Activated B cell treated with CpG ODN at 0.5 μM for 24 hours (primary cell): ENCODE results near the gene MAT2A. TPM values are rescaled to one million over a fixed set of nuclear protein-coding genes. Genes with fewer than 3 reads are reported as not detected.
A peak's percentile ranks its signal among the peaks of the same experiment; 100 is the strongest.
"Not testable (repeated sequence)": the region's sequence is repeated elsewhere in the genome, so short reads cannot be mapped to it uniquely, and the experiment has no call there.

Experiments used
- ATAC-seq: fragments of 200-7000 bp; cut with Tn5 transposase; one replicate; pipeline ENCODE4 v1.10.0; 2021; ENCODE audit warnings: low read depth, mild to moderate bottlenecking, moderate library complexity
- CTCF ChIA-PET: fragments of 350-600 bp; sonication (Branson Sonifier 250); formaldehyde crosslinking; loops from one replicate; lab custom pipeline; 2021; ENCODE audit warnings: antibody characterized with exemption; lab: Charles Lee
- POLR2A ChIA-PET: fragments of 350-600 bp; sonication (Branson Sonifier 250); formaldehyde crosslinking; loops from one replicate; lab custom pipeline; 2021; ENCODE audit warnings: antibody characterized with exemption; lab: Charles Lee
- DNase-seq: peaks from one replicate; pipeline ENCODE4 v3.0.0; 2022
- H3K27ac Mint-ChIP-seq: one replicate; pipeline ENCODE4 v1.8.0; 2020; ENCODE audit warnings: mixed read lengths
- H3K27me3 Mint-ChIP-seq: one replicate; pipeline ENCODE4 v1.8.0; 2021; ENCODE audit warnings: mixed read lengths
- H3K36me3 Mint-ChIP-seq: one replicate; pipeline ENCODE4 v1.8.0; 2021; ENCODE audit warnings: low read depth, mixed read lengths
- H3K4me1 Mint-ChIP-seq: one replicate; pipeline ENCODE4 v1.8.0; 2021; ENCODE audit warnings: mixed read lengths
- H3K4me3 Mint-ChIP-seq: one replicate; pipeline ENCODE4 v1.8.0; 2020; ENCODE audit warnings: mild to moderate bottlenecking, mixed read lengths
- H3K9me3 Mint-ChIP-seq: one replicate; pipeline ENCODE4 v1.8.0; 2020; ENCODE audit warnings: mixed read lengths
- CTCF ChIP-seq: fragments of 200-600 bp; IDR thresholded peaks from one replicate; pipeline ENCODE4 v1.8.0; 2022; ENCODE audit warnings: antibody characterized with exemption, mild to moderate bottlenecking
- intact Hi-C: fragments of 100-400 bp; cut with micrococcal nuclease; formaldehyde crosslinking; loops from one replicate; pipeline ENCODE4 v1.15.1; 2024
- total RNA-seq: library from RNA; stranded (reverse); gene quantifications from 2 replicates; pipeline ENCODE4 v1.2.3, GENCODE V29; 2022

The MAT2A gene
- total RNA-seq, 1 donor from 2014 or later: 265 TPM

DNA sequence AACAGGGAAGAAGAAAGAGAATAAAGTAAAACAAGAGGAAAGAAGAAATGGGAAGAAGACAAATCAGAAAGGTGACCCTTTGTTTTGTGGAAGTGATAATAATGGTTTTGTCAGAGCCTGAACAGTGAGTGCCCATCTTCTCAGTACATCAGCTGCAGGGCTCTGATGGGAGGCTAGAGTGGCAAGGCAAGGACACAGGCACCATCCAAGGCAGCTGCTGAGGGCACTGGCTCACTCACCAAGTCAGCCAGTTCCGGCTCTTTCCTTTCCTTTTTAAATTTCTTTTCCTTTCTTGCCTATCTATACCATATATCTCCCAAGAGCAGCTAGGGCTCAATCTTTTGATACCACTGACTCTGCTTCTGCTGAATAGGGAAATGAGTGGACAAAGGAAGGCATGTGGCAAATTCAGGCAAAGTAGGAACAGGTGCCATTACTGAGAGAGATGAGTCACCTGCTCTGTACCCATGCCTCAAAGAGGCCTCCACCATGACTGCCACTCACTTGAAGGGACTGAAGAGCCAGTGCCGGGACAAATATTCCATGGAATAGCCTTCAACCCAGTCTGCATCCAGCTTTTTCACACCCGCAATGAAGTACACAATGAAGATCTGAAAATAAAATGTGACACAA lies 16.1 kb downstream of the MAT2A start:
- Mint-ChIP-seq H3K36me3 (peaks cover 87% of the 10 kb centered on the region), H3K9me3 (no peaks in the 10 kb centered on the region), H3K27me3 (no peaks in the 10 kb centered on the region), H3K4me3 (no peak overlapping the region), H3K4me1 (peaks cover 13% of the 10 kb centered on the region), H3K27ac (no peak overlapping the region)
- POLR2A ChIA-PET: interaction anchor here (0.8 to 8.2 kb wide), 2 partner anchors 14 to 227 kb away, joined by 3 to 84 read pairs; partner anchors contain the start of genes MAT2A and TGOLN2
- ATAC-seq (no peak), DNase-seq (no peak)
- intact Hi-C loops: no loop called here
- TF ChIP-seq CTCF: no peak
- CTCF ChIA-PET: interaction anchor here (1.0 to 8.4 kb wide), 3 partner anchors 15 to 164 kb away, joined by 3 to 162 read pairs (median 3); partner anchors contain the start of gene SH2D6

DNA sequence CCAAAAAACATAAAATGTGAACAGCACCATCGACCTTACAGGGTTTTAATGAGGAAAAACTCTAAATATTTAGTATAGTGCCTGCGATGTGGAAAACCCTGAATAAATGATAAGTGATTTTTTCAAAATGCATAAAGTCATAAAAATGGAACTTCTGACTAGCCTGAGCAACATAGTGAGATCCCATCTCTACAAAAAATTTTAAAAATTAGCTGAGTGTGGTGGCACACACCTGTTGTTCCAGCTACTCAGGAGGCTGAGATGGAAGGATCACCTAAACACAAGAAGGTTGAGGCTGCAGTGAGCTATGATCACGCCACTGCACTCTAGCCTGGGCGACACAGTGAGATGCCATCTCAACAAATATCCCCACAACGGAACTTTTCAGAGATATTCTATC lies 18.2 kb downstream of the MAT2A start:
- TF ChIP-seq CTCF: no peak
- Mint-ChIP-seq H3K9me3 (no peaks in the 10 kb centered on the region), H3K27ac (no peak overlapping the region), H3K4me3 (no peak overlapping the region), H3K36me3 (peaks cover 74% of the 10 kb centered on the region), H3K27me3 (no peaks in the 10 kb centered on the region), H3K4me1 (peaks cover 25% of the 10 kb centered on the region)
- DNase-seq: no peak
- no peak for ATAC-seq
- intact Hi-C loops: no loop called here
- CTCF ChIA-PET: interaction anchor here (1.2 to 8.4 kb wide), 2 partner anchors 137 to 165 kb away, joined by 4 to 162 read pairs; partner anchors contain the start of gene SH2D6
- POLR2A ChIA-PET: interaction anchor here (1.1 to 8.2 kb wide), 5 partner anchors 17 to 230 kb away, joined by 3 to 84 read pairs (median 8); partner anchors contain the start of genes MAT2A, SH2D6 and TGOLN2

GRCh38 chr2:85558160-85558559 lies 19.2 kb downstream of the MAT2A start:
- intact Hi-C loops: no loop called here
- no peak for TF ChIP-seq CTCF
- ChIA-PET CTCF (no interaction called here), POLR2A (interaction anchor here (1.0 to 5.5 kb wide), 3 partner anchors 10 to 29 kb away, joined by 3 to 68 read pairs (median 3); partner anchors contain the start of gene MAT2A)
- ATAC-seq: no peak
- Mint-ChIP-seq H3K27ac (no peak overlapping the region), H3K36me3 (peaks cover 64% of the 10 kb centered on the region), H3K27me3 (no peaks in the 10 kb centered on the region), H3K4me3 (no peak overlapping the region), H3K4me1 (peaks cover 27% of the 10 kb centered on the region), H3K9me3 (no peaks in the 10 kb centered on the region)
- DNase-seq: no peak

DNA sequence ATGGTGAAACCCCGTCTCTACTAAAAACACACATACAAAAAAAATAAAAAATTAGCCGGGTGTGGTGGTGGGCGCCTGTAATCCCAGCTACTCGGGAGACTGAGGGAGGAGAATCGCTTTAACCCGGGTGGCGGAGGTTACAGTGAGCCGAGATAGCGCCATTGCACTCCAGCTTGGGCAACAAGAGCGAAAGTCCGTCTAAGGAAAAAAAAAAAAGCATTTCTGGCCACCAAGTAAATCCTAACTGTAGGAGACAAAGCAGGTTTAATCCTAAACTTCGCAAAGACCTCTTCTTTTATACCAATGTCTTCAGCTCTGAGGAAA lies 21.4 kb downstream of the MAT2A start:
- peaks cover 38% of the 10 kb centered on the region for H3K4me1 Mint-ChIP-seq
- peak overlapping the region; percentile 98 for H3K27ac Mint-ChIP-seq
- DNase-seq, ATAC-seq, H3K9me3 Mint-ChIP-seq, H3K27me3 Mint-ChIP-seq: not testable (repeated sequence)
- peaks cover 43% of the 10 kb centered on the region for H3K36me3 Mint-ChIP-seq
- intact Hi-C loops: loop anchor here (2.0 kb wide), 2 partner anchors 142 to 232 kb away; partner anchors contain the start of gene SH2D6
- ChIA-PET POLR2A (interaction anchor here (0.6 to 5.5 kb wide), 18 partner anchors 8 to 232 kb away, joined by 3 to 68 read pairs (median 8); partner anchors contain the start of genes C2orf68, ELMOD3, MAT2A and RETSAT), CTCF (interaction anchor here (0.6 to 2.1 kb wide), 4 partner anchors 8 to 167 kb away, joined by 3 to 12 read pairs (median 6); no protein-coding TSS in a partner anchor)
- peak overlapping the region; percentile 98 for H3K4me3 Mint-ChIP-seq

GRCh38 chr2:85560812-85561279 lies 21.9 kb downstream of the MAT2A start:
- Mint-ChIP-seq H3K9me3 (no peaks in the 10 kb centered on the region), H3K27ac (peak overlapping the region; percentile 98), H3K4me1 (peaks cover 38% of the 10 kb centered on the region), H3K4me3 (peak overlapping the region; percentile 98), H3K36me3 (peaks cover 40% of the 10 kb centered on the region), H3K27me3 (no peaks in the 10 kb centered on the region)
- CTCF ChIA-PET: interaction anchor here (0.6 to 2.1 kb wide), 4 partner anchors 9 to 167 kb away, joined by 3 to 12 read pairs (median 6); no protein-coding TSS in a partner anchor
- ATAC-seq: no peak
- TF ChIP-seq CTCF: no peak
- POLR2A ChIA-PET: interaction anchor here (0.5 to 5.5 kb wide), 22 partner anchors 9 to 640 kb away, joined by 3 to 68 read pairs (median 6); partner anchors contain the start of genes C2orf68, ELMOD3, MAT2A and RETSAT
- DNase-seq: no peak
- intact Hi-C loops: loop anchor here (1.0 to 2.0 kb wide), 9 partner anchors 9 to 232 kb away; partner anchors contain the start of genes C2orf68, ELMOD3, MAT2A and RETSAT
